Measurements from ENCODE around the gene BEND5. TPM values are rescaled to one million over a fixed set of nuclear protein-coding genes. Genes with fewer than 3 reads are reported as not detected.

BEND5 gene
- total RNA-seq, 2 donors from 2014 or later: 0.95 to 3.7 TPM

DNA sequence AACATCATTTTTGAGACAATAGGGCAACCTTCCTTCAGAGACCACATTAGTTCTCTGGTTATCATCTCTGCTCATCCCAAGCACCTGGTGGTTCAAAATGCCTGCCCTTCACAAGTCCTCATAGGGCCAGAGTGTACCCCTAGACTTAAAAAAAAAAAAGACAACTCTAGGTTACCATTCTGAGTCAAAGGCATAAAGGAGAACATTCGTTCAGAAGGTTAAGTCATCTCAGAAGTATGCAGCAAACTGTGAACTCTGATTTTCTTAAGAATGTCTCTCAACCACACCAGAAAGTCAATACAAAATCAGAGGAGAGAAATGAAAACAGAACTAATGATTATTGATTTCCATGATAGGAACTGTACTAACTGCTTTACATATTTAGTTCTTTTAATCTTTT is 9.2 kb upstream of the BEND5 start:
- no peak overlapping the region for H3K27ac Mint-ChIP-seq
- H3K4me3 Mint-ChIP-seq: no peak overlapping the region
- no peaks in the 10 kb centered on the region for H3K4me1 Mint-ChIP-seq (ENCODE audit: low read depth in 2 of 2)
- no peaks in the 10 kb centered on the region for H3K36me3 Mint-ChIP-seq
- no peak for DNase-seq (ENCODE audit: low spot score)
- H3K27me3 Mint-ChIP-seq: peaks cover 10 to 18% of the 10 kb centered on the region in 2 donors
- H3K9me3 Mint-ChIP-seq: no peaks in the 10 kb centered on the region
- ATAC-seq: no peak

DNA sequence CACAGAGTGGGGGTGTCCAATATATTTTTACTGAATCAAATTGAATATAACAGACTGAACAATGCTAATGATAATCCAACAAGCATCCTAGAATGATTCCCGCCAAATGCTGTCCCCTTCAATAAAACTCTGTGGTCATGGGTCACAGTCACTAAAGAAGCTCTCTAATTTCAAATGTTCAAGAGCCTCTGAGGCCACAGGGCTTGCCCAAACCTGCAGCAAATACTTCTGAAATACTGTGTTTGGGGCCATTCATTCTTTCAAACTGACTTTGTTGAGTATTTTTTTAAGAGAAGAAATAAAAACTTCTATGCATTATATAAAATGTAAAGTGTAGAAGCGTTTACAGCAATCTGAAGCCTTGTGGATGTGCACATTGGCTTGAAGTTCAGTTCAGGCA is 7.6 kb upstream of the BEND5 start:
- no peaks in the 10 kb centered on the region for H3K9me3 Mint-ChIP-seq
- no peak for DNase-seq (ENCODE audit: low spot score)
- no peaks in the 10 kb centered on the region for H3K4me1 Mint-ChIP-seq (ENCODE audit: low read depth in 2 of 2)
- H3K36me3 Mint-ChIP-seq: no peaks in the 10 kb centered on the region
- H3K4me3 Mint-ChIP-seq: no peak overlapping the region
- H3K27ac Mint-ChIP-seq: no peak overlapping the region
- ATAC-seq: no peak
- H3K27me3 Mint-ChIP-seq: peaks cover 8 to 21% of the 10 kb centered on the region in 2 donors

DNA sequence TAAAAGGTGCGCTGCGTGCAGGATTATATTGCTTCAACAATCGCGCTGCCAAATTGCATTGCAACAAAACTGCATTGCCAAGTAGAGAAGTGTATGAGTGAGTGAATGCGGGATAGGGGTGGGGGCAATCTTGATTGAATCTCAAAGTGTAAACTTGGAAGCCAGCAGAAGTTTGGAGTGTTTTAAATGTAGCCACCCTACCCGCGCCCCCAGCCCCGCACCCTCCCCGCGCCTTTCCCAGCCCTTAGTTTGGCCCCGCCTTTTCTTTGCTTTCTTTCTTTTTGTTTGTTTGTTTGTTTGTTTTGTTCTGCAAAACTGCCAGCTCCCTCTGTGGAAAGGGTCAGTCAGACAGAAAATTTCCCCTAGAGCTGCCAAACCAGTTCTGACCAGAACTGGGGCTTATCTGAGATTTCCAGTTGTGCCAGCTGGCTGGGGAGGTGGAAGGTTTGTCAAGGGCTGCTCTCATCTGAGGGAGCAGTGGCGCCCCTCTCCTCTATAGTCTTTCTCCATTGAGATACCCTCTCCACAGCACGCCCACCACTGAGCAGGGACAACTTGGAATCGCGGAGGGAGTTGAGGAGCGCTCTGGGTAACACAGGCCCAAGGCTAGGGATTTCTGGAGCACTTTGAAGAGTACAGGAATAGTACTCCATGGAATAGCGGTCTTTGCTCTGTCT is 666 bp upstream of the BEND5 start:
- DNase-seq (ENCODE audit: low spot score) (no peak), ATAC-seq (no peak)
- Mint-ChIP-seq H3K27me3 (peaks cover 8 to 22% of the 10 kb centered on the region in 2 donors), H3K27ac (no peak overlapping the region), H3K4me3 (peak overlapping the region; percentile 77), H3K4me1 (ENCODE audit: low read depth in 2 of 2) (peaks cover 11 to 12% of the 10 kb centered on the region in 2 donors), H3K36me3 (peaks cover 5% of the 10 kb centered on the region), H3K9me3 (no peaks in the 10 kb centered on the region)

DNA sequence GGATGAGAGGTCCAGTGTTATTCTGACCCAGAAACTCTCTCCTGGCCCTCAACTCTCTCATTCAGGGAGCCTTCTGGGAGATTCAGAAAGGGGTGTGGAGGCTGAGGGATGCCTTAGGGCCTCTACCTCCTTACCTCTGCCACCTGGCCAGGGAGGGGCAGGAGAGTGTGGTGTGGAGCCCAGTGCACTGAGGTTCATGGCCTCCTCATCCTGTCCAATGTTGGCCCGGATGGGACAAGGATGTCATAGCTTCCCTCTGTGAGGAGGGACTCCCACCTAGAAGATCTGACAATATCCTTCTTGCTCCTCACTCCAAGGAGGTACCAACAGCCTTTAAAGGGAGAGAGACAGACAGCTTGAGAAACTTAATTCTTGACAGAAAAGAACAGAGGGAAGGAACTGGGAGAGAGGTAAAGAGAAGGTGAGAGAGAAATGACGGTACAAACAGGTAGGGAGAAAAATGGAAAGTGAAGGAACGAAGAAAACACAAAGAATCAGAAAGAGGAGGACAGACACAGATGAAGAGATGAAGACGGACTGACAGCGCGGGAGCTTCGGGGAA is 779 bp downstream of the BEND5 start:
- peak; percentile 25 to 43 for ATAC-seq
- peak overlapping the region; percentile 81 for H3K4me3 Mint-ChIP-seq

DNA sequence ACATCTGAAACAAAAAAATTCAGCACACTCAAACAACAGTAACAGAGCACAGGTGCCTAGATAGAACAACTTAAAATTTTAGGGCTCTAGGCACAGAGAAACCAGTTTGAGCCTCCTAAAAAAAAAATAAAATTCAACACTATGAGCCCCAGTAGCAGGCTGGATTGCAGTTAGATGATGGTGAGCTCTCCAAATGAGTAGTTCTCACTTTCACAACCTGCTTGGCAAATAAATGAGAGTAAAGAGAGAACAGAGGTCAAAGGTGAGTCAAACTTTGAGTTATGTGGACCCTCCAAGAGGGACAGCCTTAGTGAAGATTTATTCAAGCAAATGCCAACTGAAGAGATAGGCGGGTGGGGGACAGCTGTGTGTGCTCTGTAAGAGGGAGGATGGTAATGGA is 3.6 kb downstream of the BEND5 start:
- Mint-ChIP-seq H3K27ac (no peak overlapping the region), H3K27me3 (peaks cover 6 to 24% of the 10 kb centered on the region in 2 donors), H3K36me3 (peaks cover 5% of the 10 kb centered on the region), H3K9me3 (no peaks in the 10 kb centered on the region), H3K4me3 (no peak overlapping the region), H3K4me1 (ENCODE audit: low read depth in 2 of 2) (peaks cover 11 to 12% of the 10 kb centered on the region in 2 donors)
- DNase-seq (ENCODE audit: low spot score): no peak
- no peak for ATAC-seq

More for the DNA sequence above, 779 bp downstream of the BEND5 start:
- peaks cover 11 to 12% of the 10 kb centered on the region in 2 donors for H3K4me1 Mint-ChIP-seq (ENCODE audit: low read depth in 2 of 2)
- no peak for DNase-seq (ENCODE audit: low spot score)
- H3K27ac Mint-ChIP-seq: peak overlapping the region; percentile 6 to 58
- H3K27me3 Mint-ChIP-seq: peaks cover 8 to 19% of the 10 kb centered on the region in 2 donors
- H3K36me3 Mint-ChIP-seq: peaks cover 5% of the 10 kb centered on the region
- no peaks in the 10 kb centered on the region for H3K9me3 Mint-ChIP-seq

DNA sequence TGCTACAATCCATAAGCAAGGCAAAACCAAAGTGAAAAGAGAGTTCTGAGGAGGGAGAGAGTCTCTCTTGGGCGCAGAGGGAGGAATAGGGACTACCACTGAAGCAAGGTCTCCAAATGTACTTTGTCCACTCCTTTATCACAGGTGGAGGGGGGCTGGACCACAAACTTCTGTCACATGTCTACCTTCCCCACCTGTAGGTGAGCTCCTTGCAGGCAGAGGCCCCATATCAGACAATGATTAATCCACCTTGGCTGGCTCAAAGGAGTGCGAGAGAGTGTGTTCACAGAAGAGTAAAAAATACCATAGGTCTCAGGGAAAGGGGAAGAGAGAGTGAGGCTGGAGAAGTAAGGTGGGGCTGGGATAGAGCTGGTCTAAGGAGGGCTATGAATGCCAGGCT is 4.5 kb downstream of the BEND5 start:
- Mint-ChIP-seq H3K36me3 (peaks cover 5% of the 10 kb centered on the region), H3K4me3 (no peak overlapping the region), H3K27me3 (peaks cover 4 to 19% of the 10 kb centered on the region in 2 donors), H3K27ac (no peak overlapping the region), H3K9me3 (no peaks in the 10 kb centered on the region), H3K4me1 (ENCODE audit: low read depth in 2 of 2) (peaks cover 7 to 8% of the 10 kb centered on the region in 2 donors)
- ATAC-seq (no peak), DNase-seq (ENCODE audit: low spot score) (no peak)

DNA sequence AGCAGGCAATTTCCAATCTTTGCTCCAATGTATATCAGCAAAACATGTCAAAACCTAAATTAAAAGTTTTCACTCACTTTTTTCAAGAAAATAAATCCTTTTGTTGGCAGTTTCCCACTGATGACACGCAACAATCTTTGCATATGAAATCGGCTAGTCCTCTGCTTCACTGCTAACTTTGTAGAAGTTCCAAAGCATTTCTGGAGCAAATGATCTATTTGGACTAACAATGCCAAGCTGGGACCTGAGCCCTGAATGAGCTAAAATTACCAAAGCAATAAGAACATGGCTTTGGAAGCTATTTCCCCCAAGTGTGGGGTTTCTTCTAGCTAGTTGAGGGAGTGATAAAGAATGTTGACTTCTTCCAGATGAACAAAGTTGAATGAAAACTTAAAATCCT is 5.1 kb downstream of the BEND5 start:
- H3K27ac Mint-ChIP-seq: no peak overlapping the region
- H3K27me3 Mint-ChIP-seq: peaks cover 4 to 17% of the 10 kb centered on the region in 2 donors
- no peaks in the 10 kb centered on the region for H3K9me3 Mint-ChIP-seq
- H3K4me3 Mint-ChIP-seq: no peak overlapping the region
- ATAC-seq (no peak), DNase-seq (ENCODE audit: low spot score) (no peak)
- peaks cover 5 to 6% of the 10 kb centered on the region in 2 donors for H3K4me1 Mint-ChIP-seq (ENCODE audit: low read depth in 2 of 2)
- H3K36me3 Mint-ChIP-seq: peaks cover 5% of the 10 kb centered on the region

DNA sequence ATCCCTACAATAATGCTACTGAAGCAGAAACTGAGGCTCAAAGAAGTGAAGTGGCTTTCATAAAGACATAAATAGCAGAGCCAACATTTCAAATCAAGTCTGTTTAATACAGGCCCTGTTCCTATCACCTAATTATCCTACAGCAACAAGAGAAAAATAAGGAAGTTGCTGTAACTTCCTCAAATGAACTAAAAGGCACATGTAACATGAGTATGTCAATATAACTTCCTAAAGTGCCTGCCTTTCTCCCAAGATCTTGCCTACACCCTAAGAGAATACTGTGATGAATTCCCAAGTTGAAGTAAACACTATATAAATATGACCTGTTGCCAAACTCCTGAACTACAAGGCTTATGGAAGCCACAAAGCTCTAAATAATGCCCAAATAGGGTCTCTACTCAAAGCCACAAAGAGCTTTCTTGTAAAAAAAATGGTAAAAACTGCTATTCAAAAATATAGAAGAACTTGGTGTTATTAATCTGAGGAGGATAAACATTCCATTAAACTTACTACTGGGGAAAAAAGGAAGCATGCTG is 8.6 kb downstream of the BEND5 start:
- H3K4me3 Mint-ChIP-seq: no peak overlapping the region
- DNase-seq (ENCODE audit: low spot score) (no peak), ATAC-seq (no peak)
- peaks cover 0 to 9% of the 10 kb centered on the region in 2 donors for H3K27me3 Mint-ChIP-seq
- no peak overlapping the region for H3K27ac Mint-ChIP-seq
- no peaks in the 10 kb centered on the region for H3K9me3 Mint-ChIP-seq
- H3K4me1 Mint-ChIP-seq (ENCODE audit: low read depth in 2 of 2): no peaks in the 10 kb centered on the region
- H3K36me3 Mint-ChIP-seq: no peaks in the 10 kb centered on the region

DNA sequence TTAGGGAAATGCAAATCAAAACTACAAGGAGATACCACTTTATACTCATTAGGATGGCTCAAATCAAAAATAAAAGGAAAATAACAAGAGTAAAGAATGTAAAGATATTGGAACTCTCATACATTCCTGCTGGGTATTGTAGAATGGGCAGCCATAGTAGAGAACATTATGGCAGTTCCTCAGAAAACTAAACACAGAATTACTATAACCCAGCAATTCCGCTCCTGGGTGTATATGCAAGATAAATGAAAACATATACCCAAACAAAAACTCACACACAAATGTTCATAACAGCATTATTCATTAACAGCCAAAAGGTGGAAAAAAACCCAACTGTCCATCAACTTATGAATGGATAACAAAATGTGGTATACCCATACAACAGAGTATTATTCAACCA is 11.4 kb downstream of the BEND5 start:
- H3K4me1 Mint-ChIP-seq (ENCODE audit: low read depth in 2 of 2): peaks cover 0 to 2% of the 10 kb centered on the region in 2 donors
- no peak for ATAC-seq

DNA sequence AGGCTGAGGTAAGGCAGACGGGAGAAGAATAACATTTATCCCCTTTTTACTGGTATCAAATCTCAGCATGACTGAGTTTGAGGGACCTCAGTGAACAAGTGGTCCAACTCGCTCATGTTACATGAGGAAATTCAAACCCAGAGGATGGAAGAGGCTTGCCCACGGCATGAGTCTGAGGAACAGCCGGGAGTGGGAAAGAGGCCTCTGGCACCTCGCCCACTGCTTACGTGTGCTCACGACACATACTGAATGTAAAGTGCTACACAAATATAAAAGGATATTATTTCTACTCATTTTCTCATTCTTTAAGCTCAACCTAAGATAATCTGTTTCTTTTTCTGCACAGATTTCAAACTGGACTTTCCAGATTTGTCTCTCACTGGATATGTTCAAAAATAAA is 14.7 kb downstream of the BEND5 start:
- Mint-ChIP-seq H3K27ac (no peak overlapping the region), H3K4me1 (ENCODE audit: low read depth in 2 of 2) (peaks cover 0 to 2% of the 10 kb centered on the region in 2 donors), H3K27me3 (no peaks in the 10 kb centered on the region), H3K4me3 (no peak overlapping the region), H3K9me3 (no peaks in the 10 kb centered on the region), H3K36me3 (no peaks in the 10 kb centered on the region)
- no peak for DNase-seq (ENCODE audit: low spot score)
- no peak for ATAC-seq

More for the DNA sequence above, 11.4 kb downstream of the BEND5 start:
- no peaks in the 10 kb centered on the region for H3K36me3 Mint-ChIP-seq
- peaks cover 0 to 4% of the 10 kb centered on the region in 2 donors for H3K27me3 Mint-ChIP-seq
- no peak overlapping the region for H3K4me3 Mint-ChIP-seq
- H3K9me3 Mint-ChIP-seq: no peaks in the 10 kb centered on the region
- no peak for DNase-seq (ENCODE audit: low spot score)
- no peak overlapping the region for H3K27ac Mint-ChIP-seq

DNA sequence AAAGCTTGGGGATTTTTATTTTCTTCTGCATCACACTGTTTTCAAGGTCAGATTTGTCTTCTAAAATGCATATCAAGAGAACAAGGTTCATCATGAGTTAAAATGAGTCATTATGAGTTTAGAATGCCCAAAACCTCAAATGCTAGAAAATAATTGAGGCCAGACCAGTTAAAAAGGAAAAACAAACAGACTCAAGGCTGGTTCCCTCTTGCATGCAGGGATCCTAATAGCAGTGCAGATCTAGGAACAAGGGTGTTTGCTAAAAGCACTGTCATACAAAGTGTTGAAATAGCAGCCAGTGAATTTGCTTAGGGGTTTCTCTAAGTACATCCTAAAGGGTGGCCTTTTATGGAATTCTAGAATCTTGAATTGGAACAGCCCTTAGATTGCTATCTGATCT is 15.3 kb downstream of the BEND5 start:
- H3K36me3 Mint-ChIP-seq: no peaks in the 10 kb centered on the region
- ATAC-seq: no peak
- no peak overlapping the region for H3K4me3 Mint-ChIP-seq
- H3K9me3 Mint-ChIP-seq: no peaks in the 10 kb centered on the region
- no peak for DNase-seq (ENCODE audit: low spot score)
- H3K27ac Mint-ChIP-seq: no peak overlapping the region
- H3K27me3 Mint-ChIP-seq: peaks cover 0 to 2% of the 10 kb centered on the region in 2 donors
- H3K4me1 Mint-ChIP-seq (ENCODE audit: low read depth in 2 of 2): peaks cover 0 to 2% of the 10 kb centered on the region in 2 donors

DNA sequence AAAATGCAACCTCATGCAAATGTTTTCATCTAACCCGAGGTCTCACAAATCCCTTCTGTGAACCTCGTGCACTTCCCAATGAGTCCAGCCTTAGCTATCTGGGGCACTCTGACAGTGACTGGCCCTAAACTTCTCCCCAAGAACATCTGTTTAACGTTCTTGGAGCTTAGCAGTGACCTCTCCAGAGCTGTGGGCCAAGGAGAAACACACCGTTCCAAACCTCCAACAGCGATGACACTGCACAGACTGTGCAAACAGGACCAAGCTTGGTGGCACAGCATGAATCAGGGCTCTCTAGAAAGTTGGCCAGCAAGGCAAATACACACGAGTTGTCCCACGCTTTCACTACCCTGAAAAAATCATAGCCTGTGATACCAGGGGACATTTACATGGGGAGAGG is 15.8 kb downstream of the BEND5 start:
- Mint-ChIP-seq H3K9me3 (no peaks in the 10 kb centered on the region), H3K4me3 (no peak overlapping the region), H3K27ac (no peak overlapping the region), H3K27me3 (peaks cover 0 to 7% of the 10 kb centered on the region in 2 donors), H3K4me1 (ENCODE audit: low read depth in 2 of 2) (peaks cover 0 to 2% of the 10 kb centered on the region in 2 donors), H3K36me3 (no peaks in the 10 kb centered on the region)
- DNase-seq (ENCODE audit: low spot score) (no peak), ATAC-seq (no peak)

DNA sequence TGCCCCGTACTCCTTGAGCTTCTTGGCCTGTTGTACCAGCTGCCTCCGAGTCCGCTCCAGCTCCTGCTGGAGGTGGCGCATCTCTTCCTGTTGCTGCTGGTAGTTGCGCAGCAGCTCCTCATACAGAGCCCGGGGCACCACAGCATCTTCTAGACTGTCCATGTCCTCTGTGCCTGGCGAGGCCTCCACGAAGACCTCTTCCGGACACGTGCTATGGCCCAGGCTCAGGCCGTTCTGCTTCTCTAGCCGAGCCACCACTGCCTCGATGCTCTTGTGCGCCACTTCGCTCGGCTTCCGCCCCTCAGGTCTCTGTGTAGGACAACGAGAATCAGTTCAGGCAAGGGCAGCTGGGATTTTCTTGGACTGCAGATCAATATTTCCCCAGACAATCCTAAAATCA is 17.7 kb downstream of the BEND5 start:
- H3K27ac Mint-ChIP-seq: no peak overlapping the region
- ATAC-seq: no peak
- DNase-seq (ENCODE audit: low spot score): no peak
- no peaks in the 10 kb centered on the region for H3K36me3 Mint-ChIP-seq
- no peaks in the 10 kb centered on the region for H3K9me3 Mint-ChIP-seq
- H3K4me3 Mint-ChIP-seq: no peak overlapping the region
- peaks cover 0 to 7% of the 10 kb centered on the region in 2 donors for H3K27me3 Mint-ChIP-seq
- peaks cover 0 to 2% of the 10 kb centered on the region in 2 donors for H3K4me1 Mint-ChIP-seq (ENCODE audit: low read depth in 2 of 2)

DNA sequence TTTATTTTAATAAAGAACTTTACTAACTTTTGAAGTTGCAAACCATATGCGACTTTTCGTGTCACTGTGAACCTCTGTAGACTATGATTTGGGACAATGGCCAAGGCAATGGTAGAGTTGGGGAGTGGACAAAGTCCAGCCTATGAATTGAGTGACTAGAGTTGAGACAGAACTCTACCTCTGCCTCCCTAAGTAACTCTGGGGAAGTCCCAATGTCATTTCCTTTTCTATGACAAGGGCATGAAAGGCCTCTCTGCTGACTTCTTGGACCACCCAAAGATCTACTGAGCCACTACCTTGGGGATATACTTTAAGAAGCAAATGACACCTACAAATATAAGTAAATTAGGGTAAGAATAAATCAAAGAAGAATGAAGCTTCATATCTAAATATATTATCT is 19.3 kb downstream of the BEND5 start:
- H3K27ac Mint-ChIP-seq: no peak overlapping the region
- H3K4me3 Mint-ChIP-seq: no peak overlapping the region
- no peaks in the 10 kb centered on the region for H3K36me3 Mint-ChIP-seq
- H3K9me3 Mint-ChIP-seq: no peaks in the 10 kb centered on the region
- H3K4me1 Mint-ChIP-seq (ENCODE audit: low read depth in 2 of 2): peaks cover 0 to 2% of the 10 kb centered on the region in 2 donors
- ATAC-seq (no peak), DNase-seq (ENCODE audit: low spot score) (no peak)
- H3K27me3 Mint-ChIP-seq: peaks cover 0 to 7% of the 10 kb centered on the region in 2 donors

All from natural killer cell treated with Interleukin-12 subunit alpha and Interleukin-12 subunit beta and Interleukin-15 and Interleukin-18, amount 100 ng/mL, for 72 hours (primary cell).